ENCODE data around the gene CACNG6. TPM values are rescaled to one million over a fixed set of nuclear protein-coding genes. Genes with fewer than 3 reads are reported as not detected.

CACNG6 gene
- total and polyA plus RNA-seq, 2 of the 13 experiments (the other 11 are each of a cell fraction or from before 2014, with no cell fraction given) = not detected

DNA sequence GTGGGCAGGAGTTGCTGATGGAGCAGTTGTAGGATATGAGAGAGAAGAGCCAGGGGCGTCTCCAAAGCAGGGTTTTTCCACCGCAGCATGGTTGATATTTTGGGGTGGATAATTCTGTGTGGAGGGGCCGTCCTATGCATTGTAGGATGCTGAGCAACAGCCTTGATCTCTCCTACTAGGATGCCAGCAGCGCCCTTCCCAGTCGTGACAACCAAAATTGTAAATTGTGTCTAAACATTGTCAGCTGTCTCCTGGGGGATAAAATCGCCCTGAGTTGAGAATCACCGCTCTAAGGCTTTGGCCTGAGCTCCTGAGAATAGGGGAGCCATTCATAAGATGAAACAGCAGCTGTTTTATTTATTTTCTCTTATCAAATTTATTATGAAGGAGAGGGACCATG is 24.5 kb upstream of the CACNG6 start:
- Histone ChIP-seq H3K4me2 (ENCODE audit: low read depth, low read length) (no peak overlapping the region), H4K20me1 (ENCODE audit: insufficient read depth, low read length) (no peaks in the 10 kb centered on the region), H3K27ac (ENCODE audit: extremely low read length, insufficient read depth, low read length) (no peak overlapping the region), H3K9ac (ENCODE audit: insufficient read depth, low read depth, low read length) (no peak overlapping the region), H2AFZ (ENCODE audit: low read length) (no peak overlapping the region), H3K79me2 (ENCODE audit: insufficient read depth, low read length) (no peaks in the 10 kb centered on the region), H3K36me3 (replicated peaks in 1 of 2; ENCODE audit: control insufficient read depth in 1 of 2, insufficient read depth in 2 of 2, low read length in 2 of 2) (no peaks in the 10 kb centered on the region), H3K4me3 (replicated peaks in 1 of 3; ENCODE audit: insufficient read depth in 1 of 3, low read depth in 2 of 3, low read length in 3 of 3) (no peak overlapping the region), H3K4me1 (ENCODE audit: insufficient read depth, low read length) (no peaks in the 10 kb centered on the region), H3K9me3 (ENCODE audit: low read length) (no peaks in the 10 kb centered on the region), H3K27me3 (ENCODE audit: control insufficient read depth in 1 of 2, insufficient read depth in 2 of 2, low read length in 2 of 2) (peaks cover 10 to 19% of the 10 kb centered on the region in 2 experiments; a peak in 4 of 5 replicates)
- DNase-seq (ENCODE audit: low spot score) (no peak), ATAC-seq (no peak), FAIRE-seq (no peak)
- in situ Hi-C loops (cut with HindIII; ENCODE audit: extremely low pct_ligation_motif_present, low pct_unique_long_range_greater_than_20kb) = no loop called here
- POLR2A ChIA-PET = no interaction called here
- WGBS (ENCODE audit: low lambda C conversion rate) = 12% methylated on average over 4 of the region's 7 CpGs
- TF ChIP-seq RNF2 (conservative IDR thresholded peaks at IDR 0.05; ENCODE audit: low read depth) = no peak
- TF ChIP-seq, protein P1, sequence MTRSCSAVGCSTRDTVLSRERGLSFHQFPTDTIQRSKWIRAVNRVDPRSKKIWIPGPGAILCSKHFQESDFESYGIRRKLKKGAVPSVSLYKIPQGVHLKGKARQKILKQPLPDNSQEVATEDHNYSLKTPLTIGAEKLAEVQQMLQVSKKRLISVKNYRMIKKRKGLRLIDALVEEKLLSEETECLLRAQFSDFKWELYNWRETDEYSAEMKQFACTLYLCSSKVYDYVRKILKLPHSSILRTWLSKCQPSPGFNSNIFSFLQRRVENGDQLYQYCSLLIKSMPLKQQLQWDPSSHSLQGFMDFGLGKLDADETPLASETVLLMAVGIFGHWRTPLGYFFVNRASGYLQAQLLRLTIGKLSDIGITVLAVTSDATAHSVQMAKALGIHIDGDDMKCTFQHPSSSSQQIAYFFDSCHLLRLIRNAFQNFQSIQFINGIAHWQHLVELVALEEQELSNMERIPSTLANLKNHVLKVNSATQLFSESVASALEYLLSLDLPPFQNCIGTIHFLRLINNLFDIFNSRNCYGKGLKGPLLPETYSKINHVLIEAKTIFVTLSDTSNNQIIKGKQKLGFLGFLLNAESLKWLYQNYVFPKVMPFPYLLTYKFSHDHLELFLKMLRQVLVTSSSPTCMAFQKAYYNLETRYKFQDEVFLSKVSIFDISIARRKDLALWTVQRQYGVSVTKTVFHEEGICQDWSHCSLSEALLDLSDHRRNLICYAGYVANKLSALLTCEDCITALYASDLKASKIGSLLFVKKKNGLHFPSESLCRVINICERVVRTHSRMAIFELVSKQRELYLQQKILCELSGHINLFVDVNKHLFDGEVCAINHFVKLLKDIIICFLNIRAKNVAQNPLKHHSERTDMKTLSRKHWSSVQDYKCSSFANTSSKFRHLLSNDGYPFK (CRISPR knock-in tag; IDR thresholded peaks at IDR 0.05; ENCODE audit: borderline replicate concordance) = no peak
- TF ChIP-seq ZFP90 (CRISPR knock-in tag; IDR thresholded peaks at IDR 0.05; ENCODE audit: borderline replicate concordance) = no peak
- no peak for TF ChIP-seq ZNF431 (CRISPR knock-in tag; IDR thresholded peaks at IDR 0.05; ENCODE audit: borderline replicate concordance, low read depth)
- TF ChIP-seq, protein P2, sequence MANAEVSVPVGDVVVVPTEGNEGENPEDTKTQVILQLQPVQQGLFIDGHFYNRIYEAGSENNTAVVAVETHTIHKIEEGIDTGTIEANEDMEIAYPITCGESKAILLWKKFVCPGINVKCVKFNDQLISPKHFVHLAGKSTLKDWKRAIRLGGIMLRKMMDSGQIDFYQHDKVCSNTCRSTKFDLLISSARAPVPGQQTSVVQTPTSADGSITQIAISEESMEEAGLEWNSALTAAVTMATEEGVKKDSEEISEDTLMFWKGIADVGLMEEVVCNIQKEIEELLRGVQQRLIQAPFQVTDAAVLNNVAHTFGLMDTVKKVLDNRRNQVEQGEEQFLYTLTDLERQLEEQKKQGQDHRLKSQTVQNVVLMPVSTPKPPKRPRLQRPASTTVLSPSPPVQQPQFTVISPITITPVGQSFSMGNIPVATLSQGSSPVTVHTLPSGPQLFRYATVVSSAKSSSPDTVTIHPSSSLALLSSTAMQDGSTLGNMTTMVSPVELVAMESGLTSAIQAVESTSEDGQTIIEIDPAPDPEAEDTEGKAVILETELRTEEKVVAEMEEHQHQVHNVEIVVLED (CRISPR knock-in tag; IDR thresholded peaks at IDR 0.05; ENCODE audit: borderline replicate concordance) = no peak
- CTCF ChIA-PET (ENCODE audit: low intra/inter-chr PET ratio, low total read pairs) = no interaction called here
- intact Hi-C loops (cut with micrococcal nuclease; ENCODE audit: unreplicated experiment) = no loop called here
- BruUV-seq (replicated peaks) = no TSS peak

All from HepG2 (cell line).